Esophagus muscularis mucosa (tissue), 4 donors: Measurements from ENCODE around the gene ERBB4.

Experiments
- EP300 ChIP-seq: sonication (generic); formaldehyde crosslinking; IDR thresholded peaks from one replicate; pipeline ENCODE4 v1.6.1; 2017; ENCODE audit warnings: antibody characterized with exemption
- POLR2AphosphoS5 ChIP-seq, 2 donors: sonication (generic); formaldehyde crosslinking; IDR thresholded peaks; one replicate each; pipeline ENCODE4 v1.6.1; 2017; ENCODE audit warnings: antibody characterized with exemption in 2 of 2
- TF ChIP-seq, protein P1 (sequence below), 3 experiments: fragments of 200-600 bp in 2 of 3; fragments of 450-650 bp in 1 of 3; sonication (generic) in 2 of 3; IDR thresholded peaks; one replicate each; pipeline ENCODE4 v1.5.1; 2017 to 2019; ENCODE audit warnings: antibody characterized with exemption in 3 of 3, mild to moderate bottlenecking in 2 of 3, moderate library complexity in 1 of 3

- TF ChIP-seq, protein P1, sequence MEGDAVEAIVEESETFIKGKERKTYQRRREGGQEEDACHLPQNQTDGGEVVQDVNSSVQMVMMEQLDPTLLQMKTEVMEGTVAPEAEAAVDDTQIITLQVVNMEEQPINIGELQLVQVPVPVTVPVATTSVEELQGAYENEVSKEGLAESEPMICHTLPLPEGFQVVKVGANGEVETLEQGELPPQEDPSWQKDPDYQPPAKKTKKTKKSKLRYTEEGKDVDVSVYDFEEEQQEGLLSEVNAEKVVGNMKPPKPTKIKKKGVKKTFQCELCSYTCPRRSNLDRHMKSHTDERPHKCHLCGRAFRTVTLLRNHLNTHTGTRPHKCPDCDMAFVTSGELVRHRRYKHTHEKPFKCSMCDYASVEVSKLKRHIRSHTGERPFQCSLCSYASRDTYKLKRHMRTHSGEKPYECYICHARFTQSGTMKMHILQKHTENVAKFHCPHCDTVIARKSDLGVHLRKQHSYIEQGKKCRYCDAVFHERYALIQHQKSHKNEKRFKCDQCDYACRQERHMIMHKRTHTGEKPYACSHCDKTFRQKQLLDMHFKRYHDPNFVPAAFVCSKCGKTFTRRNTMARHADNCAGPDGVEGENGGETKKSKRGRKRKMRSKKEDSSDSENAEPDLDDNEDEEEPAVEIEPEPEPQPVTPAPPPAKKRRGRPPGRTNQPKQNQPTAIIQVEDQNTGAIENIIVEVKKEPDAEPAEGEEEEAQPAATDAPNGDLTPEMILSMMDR (IDR thresholded peaks at IDR 0.05) = no peak
- TF ChIP-seq EP300 = no peak
- no peak for TF ChIP-seq POLR2AphosphoS5 (IDR thresholded peaks at IDR 0.05)
These were observed 608.3 kb downstream of the ERBB4 start for GRCh38 chr2:211930331-211930730.
